DMS 273 treated with DMSO at 0.1 percent for 48 hours (cell line): ENCODE measurements around the gene GALNT2.
A peak's percentile ranks its signal among the peaks of the same experiment; 100 is the strongest.

Experiments
- DNase-seq: peaks from one replicate; lab custom pipeline; 2025; lab: John Stamatoyannopoulos, UW

GALNT2 gene

GRCh38 chr1:230278871-230279582, 212.0 kb downstream of the GALNT2 start:
- DNase-seq = no peak

- no peak for DNase-seq
Measured at GRCh38 chr1:230279583-230279945, 212.5 kb downstream of the GALNT2 start.

GRCh38 chr1:230280054-230280795, 213.2 kb downstream of the GALNT2 start:
- DNase-seq = no peak

- DNase-seq = no peak
Measured at GRCh38 chr1:230280906-230281413, 213.9 kb downstream of the GALNT2 start.

- DNase-seq = no peak
Measured at GRCh38 chr1:230281556-230281955, 214.5 kb downstream of the GALNT2 start.

GRCh38 chr1:230282157-230282556, 215.1 kb downstream of the GALNT2 start:
- DNase-seq = no peak

GRCh38 chr1:230283678-230284077, 216.6 kb downstream of the GALNT2 start:
- DNase-seq = no peak

- DNase-seq = no peak
Measured at GRCh38 chr1:230284891-230285290, 217.9 kb downstream of the GALNT2 start.

- DNase-seq = no peak
Measured at GRCh38 chr1:230285351-230285750, 218.3 kb downstream of the GALNT2 start.

- DNase-seq = peak; percentile 24
Measured at GRCh38 chr1:230286166-230286889, 219.3 kb downstream of the GALNT2 start.

- DNase-seq = no peak
Measured at GRCh38 chr1:230286890-230287269, 219.8 kb downstream of the GALNT2 start.

GRCh38 chr1:230287674-230288315, 220.8 kb downstream of the GALNT2 start:
- DNase-seq = no peak

GRCh38 chr1:230288641-230289349, 221.8 kb downstream of the GALNT2 start:
- DNase-seq = no peak

GRCh38 chr1:230289350-230289644, 222.3 kb downstream of the GALNT2 start:
- no peak for DNase-seq

- no peak for DNase-seq
Measured at GRCh38 chr1:230291731-230292620, 224.9 kb downstream of the GALNT2 start.

- DNase-seq = peak; percentile 30
Measured at GRCh38 chr1:230292689-230293389, 225.8 kb downstream of the GALNT2 start.

- DNase-seq = peak; percentile 41
Measured at GRCh38 chr1:230293390-230293700, 226.3 kb downstream of the GALNT2 start.

GRCh38 chr1:230295367-230295766, 228.3 kb downstream of the GALNT2 start:
- no peak for DNase-seq

GRCh38 chr1:230299191-230300006, 232.4 kb downstream of the GALNT2 start:
- DNase-seq = no peak
